Raji (cell line): ENCODE results near the gene CHPF2.

ENCODE experiments used
- POLR2A ChIP-seq: IDR thresholded peaks from 2 replicates; pipeline ENCODE4 v1.6.1; 2011; ENCODE audit warnings: low read depth, low read length, control low read depth; ENCODE audit not compliant: insufficient read depth

The CHPF2 gene

DNA sequence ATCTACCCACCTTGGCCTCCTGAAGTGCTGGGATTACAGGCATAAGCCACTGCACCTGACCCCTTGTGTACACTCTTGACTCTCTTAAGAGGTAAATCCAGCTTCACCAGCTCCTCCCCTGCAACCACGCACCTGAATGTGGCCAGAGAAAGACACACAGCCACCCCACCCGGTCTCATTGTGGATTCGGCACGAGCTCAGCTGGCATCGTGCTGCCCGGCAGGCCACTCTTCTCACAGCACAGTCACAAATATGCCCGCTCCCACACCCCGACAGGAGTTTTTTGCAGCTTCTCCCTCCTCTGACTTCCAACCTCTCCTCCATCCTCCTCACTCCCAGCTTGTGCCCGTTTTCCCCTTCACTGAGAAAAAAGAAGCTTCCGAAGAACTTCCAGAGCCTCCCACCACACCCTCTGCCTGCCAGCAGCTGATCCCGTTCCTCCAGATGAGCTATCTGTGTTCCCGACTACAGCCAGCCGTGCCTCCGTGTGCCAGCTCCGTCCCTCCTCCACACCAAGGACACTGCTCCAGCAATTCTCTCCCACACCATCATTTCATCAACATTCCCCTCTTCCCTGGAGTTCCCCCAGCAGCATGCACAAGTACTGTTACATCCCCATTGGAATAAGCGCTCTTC, 24.2 kb downstream of the CHPF2 start:
- TF ChIP-seq POLR2A: no peak

DNA sequence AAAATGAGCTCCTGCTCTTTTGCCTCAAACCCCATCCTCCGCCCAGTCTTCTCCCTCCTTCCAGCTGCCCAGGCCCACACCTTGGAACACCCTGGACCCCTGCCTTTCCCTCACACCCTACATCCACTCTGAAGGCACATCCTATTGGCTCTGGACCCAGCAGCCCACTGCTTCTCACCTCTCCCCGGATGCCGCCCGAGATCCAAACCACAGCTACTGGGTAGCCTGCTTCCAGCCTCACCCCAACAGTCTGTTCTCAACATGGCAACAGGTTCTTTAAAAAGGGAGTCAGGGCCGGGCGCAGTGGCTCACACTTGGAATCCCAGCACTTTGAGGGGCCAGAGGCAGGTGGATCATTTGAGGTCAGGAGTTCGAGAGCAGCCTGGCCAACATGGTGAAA, 25.7 kb downstream of the CHPF2 start:
- TF ChIP-seq POLR2A: no peak

DNA sequence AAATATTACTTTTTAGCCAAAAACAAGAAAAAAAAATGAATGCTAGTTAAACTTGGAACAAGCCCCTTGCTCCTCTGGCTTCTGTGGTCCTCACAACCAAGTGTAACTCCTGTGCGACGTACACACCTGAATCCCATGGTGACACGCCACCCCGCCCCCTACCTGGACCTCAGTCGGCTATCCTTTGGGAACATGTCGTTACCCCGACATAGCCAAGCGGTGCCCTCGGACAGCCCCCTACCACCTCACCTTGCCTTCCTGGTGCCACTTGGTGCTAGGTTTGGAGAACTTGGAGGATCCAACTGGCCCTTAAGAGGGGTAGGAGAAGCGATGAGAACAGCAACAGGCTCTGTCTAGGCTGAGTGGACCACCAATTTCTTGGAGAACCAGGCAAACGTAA, 28.2 kb downstream of the CHPF2 start:
- no peak for TF ChIP-seq POLR2A

DNA sequence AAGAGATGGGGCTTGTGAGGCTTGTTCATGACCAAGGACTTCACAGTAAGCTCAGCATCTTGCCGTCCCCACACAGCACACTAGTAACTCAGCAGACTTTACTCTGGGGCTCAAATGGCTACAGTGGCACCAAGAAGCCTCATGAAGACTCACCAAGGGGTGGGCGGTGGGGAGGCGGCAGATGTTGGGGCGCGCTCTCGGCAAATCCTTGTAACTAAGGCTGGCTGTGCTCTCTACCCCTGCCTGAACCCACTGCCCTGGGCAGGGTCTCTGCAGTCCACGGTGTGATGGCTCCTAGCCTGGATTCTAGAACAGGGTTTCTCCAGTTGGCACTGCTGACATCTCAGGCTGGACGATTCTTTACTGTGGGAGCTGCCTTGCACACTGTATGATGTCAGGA, 28.6 kb downstream of the CHPF2 start:
- TF ChIP-seq POLR2A: no peak

DNA sequence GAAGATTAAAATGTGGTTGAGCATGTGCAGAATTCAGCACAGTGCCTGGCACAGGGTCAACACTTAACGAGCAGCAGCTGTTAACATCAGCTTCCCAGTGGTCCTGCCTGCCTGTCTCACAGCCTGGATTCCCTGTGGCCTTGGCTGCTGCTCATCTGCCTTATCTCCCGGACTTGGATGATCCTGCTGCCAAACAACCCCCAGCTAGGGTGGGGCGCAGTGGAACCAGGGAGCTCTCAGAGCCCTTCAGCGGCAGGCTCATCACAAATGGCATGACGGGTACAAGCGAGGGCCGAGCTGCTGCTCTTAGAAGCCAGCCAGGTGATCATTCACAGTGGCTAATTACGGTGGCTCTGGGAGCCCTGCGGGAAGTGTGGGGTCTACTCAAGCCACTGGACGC, 29.2 kb downstream of the CHPF2 start:
- no peak for TF ChIP-seq POLR2A

DNA sequence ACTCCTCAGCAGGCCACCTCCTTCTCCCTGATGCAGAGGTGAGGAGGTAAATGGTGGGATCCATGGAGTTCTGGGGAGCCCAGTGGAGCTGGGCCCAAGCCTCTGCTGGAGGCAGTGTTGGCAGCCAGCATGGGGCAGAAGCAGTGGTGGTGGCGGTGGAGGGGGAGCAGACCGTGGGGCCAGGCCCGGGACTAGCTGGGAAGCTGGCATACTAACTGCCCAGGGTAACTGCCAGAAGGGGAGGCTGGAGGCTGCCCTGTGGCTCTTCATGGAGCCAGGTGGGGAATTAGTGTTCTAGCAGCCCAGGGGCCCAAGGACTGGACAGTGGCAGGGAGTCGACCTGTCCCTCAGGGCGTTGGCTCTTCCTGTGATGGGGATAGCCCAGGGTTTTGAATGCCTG, 32.3 kb downstream of the CHPF2 start:
- TF ChIP-seq POLR2A: no peak

DNA sequence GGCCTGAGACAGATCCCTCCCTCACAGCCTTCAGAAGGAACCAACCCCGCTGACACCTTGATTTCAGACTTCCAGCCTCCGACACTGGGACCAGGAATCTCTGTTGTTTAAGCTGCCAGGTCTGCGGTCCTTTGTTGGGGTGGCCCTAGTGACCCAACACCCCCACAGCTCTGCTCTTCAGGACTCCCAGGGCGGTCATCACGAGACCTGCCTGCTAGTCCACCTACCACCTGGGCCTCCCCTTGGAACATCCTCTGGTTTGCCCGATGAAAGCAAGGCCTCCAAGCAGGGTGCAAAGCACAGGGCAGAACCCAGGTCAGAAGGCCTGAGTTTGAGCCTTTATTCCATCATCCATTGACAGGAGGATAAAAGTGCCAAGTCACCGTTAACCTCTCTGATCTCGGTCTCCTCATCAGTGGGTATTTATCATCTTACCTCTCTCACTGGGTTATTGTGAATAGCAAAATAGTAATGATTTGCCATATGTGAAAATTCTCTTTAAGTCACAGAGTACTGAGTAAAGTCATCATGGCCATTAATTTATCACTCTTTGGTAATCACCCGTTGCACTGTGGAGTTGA, 33.2 kb downstream of the CHPF2 start:
- no peak for TF ChIP-seq POLR2A

DNA sequence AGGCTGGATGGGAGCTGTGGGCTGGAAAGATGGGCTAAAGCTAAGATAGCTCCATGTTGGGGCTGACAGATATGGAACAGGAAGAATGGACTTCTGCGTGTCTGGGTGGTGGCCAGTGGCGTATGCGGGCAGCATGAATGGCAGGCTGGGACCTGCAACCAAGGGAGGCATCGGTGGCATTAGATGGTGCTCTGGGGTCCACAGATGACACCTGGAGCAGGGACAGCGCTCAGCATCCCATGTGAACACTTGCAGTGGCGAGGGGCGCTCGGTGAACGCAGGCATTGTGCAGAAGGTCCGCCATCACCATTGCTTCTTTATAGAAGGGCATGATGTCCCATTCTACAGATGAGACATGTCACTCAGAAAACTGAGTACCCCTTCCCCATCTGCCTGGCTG, 37.2 kb downstream of the CHPF2 start:
- no peak for TF ChIP-seq POLR2A

DNA sequence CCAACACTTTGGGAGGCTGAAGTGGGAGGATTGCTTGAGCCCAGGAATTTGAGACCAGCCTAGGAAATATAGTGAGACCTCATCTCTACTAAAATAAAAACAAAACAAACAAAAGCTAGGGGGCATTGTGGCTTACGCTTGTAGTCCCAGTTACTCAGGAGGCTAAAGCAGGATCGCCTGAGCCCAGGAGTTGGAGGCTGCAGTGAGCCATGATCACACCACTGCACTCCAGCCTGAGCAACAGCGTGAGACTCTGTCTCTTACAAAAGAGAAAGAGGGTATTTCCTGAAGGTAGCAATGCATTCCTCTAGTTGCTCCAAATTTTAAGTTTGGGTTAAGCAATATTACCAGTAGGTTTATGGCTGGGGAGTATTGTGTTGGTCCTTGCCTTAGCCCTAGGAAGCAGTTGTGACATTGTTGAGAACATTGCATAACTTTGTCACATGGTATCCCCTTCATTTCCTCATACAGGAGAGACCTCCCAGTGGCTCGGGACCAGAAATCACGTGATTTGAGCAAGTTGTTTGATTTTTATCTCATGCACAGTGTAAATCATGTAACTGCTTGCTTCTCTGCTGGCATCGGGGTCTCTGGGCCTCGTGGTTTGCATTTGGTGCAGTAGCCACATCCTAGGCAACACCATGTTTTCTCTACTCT, 39.5 kb downstream of the CHPF2 start:
- TF ChIP-seq POLR2A: no peak

DNA sequence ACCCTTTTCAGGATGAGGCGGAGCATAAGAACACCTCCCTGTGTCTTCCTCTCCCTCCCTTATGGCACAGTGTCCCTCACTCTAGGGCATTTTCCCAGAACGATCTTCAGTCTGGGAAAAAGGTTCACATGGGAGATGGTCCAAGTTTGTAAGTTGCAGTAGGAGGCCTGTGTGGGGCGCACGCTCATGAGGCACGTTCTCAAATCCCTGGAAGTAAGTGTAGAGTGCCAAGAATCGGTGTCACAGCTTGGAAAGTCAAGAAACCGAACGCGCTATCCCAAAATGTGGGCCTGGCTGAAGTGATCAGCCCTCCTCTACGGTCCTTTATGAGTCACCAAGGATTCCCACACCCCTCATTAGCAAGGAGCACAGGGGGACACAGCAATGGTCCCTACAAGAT, 40.1 kb downstream of the CHPF2 start:
- no peak for TF ChIP-seq POLR2A

DNA sequence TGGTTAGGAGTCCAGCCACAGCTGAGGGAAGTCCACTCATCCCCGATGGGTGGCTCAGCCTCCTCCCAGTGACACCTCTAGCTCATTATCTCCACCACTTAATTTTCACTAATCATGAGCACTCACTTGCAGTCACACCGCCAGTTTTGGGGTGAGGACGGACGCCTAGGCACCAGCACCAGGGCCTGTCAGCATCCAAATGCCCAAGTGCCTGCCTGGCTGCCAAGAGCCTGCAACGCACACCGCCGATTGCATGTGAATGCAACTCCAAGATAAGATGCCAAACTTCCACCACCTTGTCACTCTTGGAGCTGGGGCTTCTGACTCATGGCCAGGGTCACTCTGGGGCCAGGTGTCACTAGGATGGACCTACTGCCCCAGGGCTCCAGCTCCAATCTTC, 40.6 kb downstream of the CHPF2 start:
- TF ChIP-seq POLR2A: no peak

DNA sequence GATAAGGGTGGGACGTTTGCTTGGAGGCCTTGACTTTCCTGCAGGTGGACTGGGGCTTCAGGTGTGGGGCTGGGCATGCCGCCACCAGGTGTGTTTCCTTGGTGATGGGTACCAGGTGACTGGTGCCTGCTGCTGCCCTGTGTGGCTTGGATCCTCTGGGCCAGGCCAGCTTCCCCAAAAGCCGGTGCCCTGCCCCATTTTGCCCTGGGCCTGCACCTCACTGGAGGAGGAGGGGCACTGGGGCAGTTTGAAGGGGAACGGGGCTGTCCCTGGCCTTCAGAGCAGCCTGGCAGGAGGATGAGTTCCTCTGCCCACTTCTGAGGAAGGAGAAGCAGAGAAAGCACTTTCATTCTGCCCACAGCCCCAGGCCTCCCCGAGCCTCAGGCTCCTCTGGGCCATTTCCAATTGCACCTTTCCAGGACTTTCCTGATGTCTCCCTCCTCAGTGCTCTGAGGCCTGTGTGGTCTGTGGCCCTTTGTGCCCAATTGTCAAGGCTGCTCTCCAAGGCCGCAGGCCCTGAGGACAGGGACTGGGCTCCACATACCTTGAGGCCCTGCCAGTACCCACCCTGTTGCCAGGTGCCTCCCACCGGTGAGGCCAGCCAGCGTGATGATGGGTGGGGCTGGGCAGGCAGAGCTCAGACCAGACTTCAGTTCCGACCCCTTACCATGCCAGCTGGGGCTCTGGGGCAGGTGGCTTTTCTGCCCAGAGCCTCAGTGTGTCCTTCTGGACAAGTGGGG, 41.5 kb downstream of the CHPF2 start:
- TF ChIP-seq POLR2A: no peak

DNA sequence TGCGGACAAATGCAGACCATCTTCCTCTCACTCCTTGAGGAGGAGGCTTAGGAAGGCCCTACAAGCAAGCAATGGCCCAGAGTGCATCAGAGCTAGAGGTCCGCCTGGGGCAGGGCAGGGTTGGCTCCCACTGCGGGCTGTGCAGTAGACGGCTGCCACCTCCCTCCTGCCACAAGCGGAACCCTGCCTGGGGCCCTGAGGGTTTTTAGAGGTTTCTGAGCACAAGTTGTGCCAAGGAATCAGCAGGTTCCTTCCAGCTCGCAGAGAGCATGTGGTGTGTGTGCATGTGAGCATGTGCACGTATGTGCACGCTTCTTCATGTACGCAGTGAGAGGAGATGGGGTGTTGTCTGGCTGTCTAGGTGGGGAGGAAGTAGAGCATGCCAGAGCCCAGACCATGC, 42.1 kb downstream of the CHPF2 start:
- no peak for TF ChIP-seq POLR2A

DNA sequence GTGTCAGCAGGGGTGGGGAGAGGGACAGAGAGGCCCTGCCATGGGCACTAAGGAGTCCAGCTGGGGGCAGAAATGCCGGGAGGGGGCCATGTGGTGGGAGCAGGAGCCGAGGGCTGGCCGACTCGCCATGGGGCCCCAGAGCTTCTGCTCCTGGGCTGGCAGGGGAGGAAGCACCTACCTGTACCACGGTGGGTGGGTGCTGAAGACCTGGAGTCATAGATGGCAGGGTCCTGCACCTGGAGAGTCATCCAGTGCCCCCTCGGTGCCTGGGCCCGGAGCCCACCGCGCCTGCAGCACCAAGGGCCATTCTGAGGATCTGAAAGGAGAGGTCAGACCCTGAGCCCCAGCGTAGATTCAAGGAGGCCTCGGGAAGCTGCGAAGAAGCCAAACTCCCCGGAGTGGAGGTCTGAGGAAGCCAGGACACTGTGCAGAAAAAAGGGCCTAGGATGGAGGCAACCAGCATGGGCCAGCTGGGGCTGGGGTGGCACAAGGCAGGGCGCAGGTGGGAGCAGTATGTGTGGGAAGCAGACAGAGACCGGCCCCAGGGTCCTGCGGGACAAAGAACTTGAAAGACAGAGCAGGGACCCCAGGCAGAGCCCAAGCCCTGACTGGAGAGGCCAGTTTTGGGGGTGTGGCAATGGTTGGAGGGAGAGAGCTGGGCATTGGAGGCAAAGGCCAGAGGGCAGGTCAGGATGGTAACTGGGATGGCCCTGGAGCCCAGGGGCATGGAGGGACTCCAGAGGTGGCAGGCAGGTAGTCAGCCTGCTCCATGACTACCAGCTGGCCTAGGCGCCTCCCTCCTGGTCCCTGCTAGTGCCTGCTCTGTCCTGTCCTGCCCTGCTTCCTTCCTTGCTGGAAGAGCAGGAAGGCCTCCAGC, 42.9 kb downstream of the CHPF2 start:
- TF ChIP-seq POLR2A: no peak
